A673 (cell line): ENCODE results near the gene PHF1.

Experiments
- CTCF ChIP-seq: fragments of 300-800, 200-600 bp; sonication (generic); conservative IDR thresholded peaks from 2 replicates; pipeline ENCODE4 v1.5.1; 2017; ENCODE audit warnings: low read depth, mild to moderate bottlenecking, antibody characterized with exemption, low read length, moderate library complexity, mixed read lengths
- EZH2 ChIP-seq: fragments of 200-600 bp; sonication (generic); IDR thresholded peaks from 2 replicates; pipeline ENCODE4 v1.6.1; 2017; ENCODE audit warnings: borderline replicate concordance, low read depth, mild to moderate bottlenecking, mixed read lengths, antibody characterized with exemption, low read length; ENCODE audit not compliant: poor library complexity, severe bottlenecking

GRCh38 chr6:33407132-33407718, 3.6 kb upstream of the PHF1 start:
- TF ChIP-seq CTCF: peak; percentile 31; the same call in 1 of the 2 replicates
- TF ChIP-seq EZH2: no peak
